Natural killer cell treated with Interleukin-12 subunit alpha and Interleukin-12 subunit beta and Interleukin-15 and Interleukin-18, amount 100 ng/mL, for 72 hours (primary cell): ENCODE measurements around the gene PCDHGA3. TPM values are rescaled to one million over a fixed set of nuclear protein-coding genes. Genes with fewer than 3 reads are reported as not detected.
"Not testable (repeated sequence)": the region's sequence is repeated elsewhere in the genome, so short reads cannot be mapped to it uniquely, and the experiment has no call there.

Experiments
- ATAC-seq, 2 donors: fragments of 150-1000 bp; cut with Tn5 transposase in 1 of 2; sonication (Bioruptor Pico), chemical (Tn5 transposase) in 1 of 2; 2 replicates each; pipeline ENCODE4 v1.10.0; 2021
- DNase-seq: peaks from one replicate; pipeline ENCODE4 v3.0.0; 2022; ENCODE audit warnings: low spot score
- H3K27ac Mint-ChIP-seq, 2 donors: 1 replicate in 1 of 2; 2 replicates in 1 of 2; pipeline ENCODE4 v1.8.0; 2022; ENCODE audit warnings: mixed read lengths in 2 of 2, mild to moderate bottlenecking in 1 of 2, moderate library complexity in 1 of 2
- H3K27me3 Mint-ChIP-seq, 2 donors: 1 replicate in 1 of 2; 2 replicates in 1 of 2; pipeline ENCODE4 v1.8.0; 2022; ENCODE audit warnings: mixed read lengths in 2 of 2
- H3K36me3 Mint-ChIP-seq: one replicate; pipeline ENCODE4 v1.8.0; 2022; ENCODE audit warnings: mixed read lengths
- H3K4me1 Mint-ChIP-seq, 2 donors: 1 replicate in 1 of 2; 2 replicates in 1 of 2; pipeline ENCODE4 v1.8.0; 2022; ENCODE audit warnings: low read depth in 2 of 2, mixed read lengths in 2 of 2, mild to moderate bottlenecking in 1 of 2
- H3K4me3 Mint-ChIP-seq: one replicate; pipeline ENCODE4 v1.8.0; 2022; ENCODE audit warnings: mixed read lengths
- H3K9me3 Mint-ChIP-seq: 2 replicates; pipeline ENCODE4 v1.8.0; 2022; ENCODE audit warnings: mixed read lengths
- total RNA-seq, 2 donors: library from RNA; stranded (reverse); gene quantifications; one replicate each; pipeline ENCODE4 v1.2.3, GENCODE V29; 2022

Gene PCDHGA3
- total RNA-seq, 2 donors from 2014 or later, result not detected

- peaks cover 17% of the 10 kb centered on the region for H3K36me3 Mint-ChIP-seq
- not testable (repeated sequence) for DNase-seq, H3K27ac Mint-ChIP-seq, H3K9me3 Mint-ChIP-seq, H3K4me3 Mint-ChIP-seq, ATAC-seq, H3K4me1 Mint-ChIP-seq
- H3K27me3 Mint-ChIP-seq, result peaks cover 38 to 41% of the 10 kb centered on the region in 2 donors
These were observed 32.0 kb downstream of the PCDHGA3 start for GRCh38 chr5:141375444-141376155.

DNA sequence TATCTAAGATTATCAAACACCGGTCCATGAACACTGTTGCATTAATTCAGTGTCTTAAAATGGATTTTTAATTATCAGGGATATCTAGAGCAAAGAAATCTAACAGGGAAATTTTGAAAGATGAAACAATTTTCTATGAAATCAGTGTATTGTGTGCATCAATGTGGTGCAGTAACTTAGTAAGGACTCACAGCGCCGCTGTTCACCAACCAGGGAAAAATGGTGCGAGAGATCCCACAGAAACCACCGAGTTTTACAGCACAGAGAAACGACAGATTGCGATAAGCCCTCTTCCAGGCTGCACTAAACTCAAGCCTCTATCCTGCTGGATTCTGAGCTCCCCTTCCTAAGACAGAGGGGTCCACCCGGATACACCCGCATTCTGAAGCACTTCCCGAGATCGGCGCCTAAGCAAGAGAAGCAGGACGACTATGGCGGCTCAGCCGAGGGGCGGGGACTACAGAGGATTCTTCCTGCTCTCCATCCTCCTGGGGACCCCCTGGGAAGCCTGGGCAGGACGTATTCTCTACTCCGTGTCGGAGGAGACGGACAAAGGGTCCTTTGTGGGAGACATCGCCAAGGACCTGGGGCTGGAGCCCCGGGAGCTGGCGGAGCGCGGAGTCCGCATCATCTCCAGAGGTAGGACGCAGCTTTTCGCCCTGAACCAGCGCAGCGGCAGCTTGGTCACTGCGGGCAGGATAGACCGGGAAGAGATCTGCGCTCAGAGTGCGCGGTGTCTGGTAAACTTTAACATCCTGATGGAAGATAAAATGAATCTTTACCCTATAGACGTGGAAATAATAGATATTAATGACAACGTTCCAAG lies 39.1 kb downstream of the PCDHGA3 start, which contains the start of gene PCDHGA7:
Gene PCDHGA7, plus strand, starts transcription at position 274 of the 826 bp plus-strand sequence. Its CDS starts 158 bp downstream, at position 432.
- peak within 1 kb of the TSS; percentile 78 for H3K4me3 Mint-ChIP-seq
- DNase-seq (no peak), ATAC-seq (peak in 1 of 2 donors; percentile 17)
- H3K36me3 Mint-ChIP-seq, result no peaks in the 10 kb centered on the region
- H3K27ac Mint-ChIP-seq, result no peak within 1 kb of the TSS
- peaks cover 37 to 59% of the 10 kb centered on the region in 2 donors for H3K27me3 Mint-ChIP-seq
- no peaks in the 10 kb centered on the region for H3K4me1 Mint-ChIP-seq
- H3K9me3 Mint-ChIP-seq, result no peaks in the 10 kb centered on the region

- H3K27ac Mint-ChIP-seq, result no peak overlapping the region
- H3K9me3 Mint-ChIP-seq, result no peaks in the 10 kb centered on the region
- ATAC-seq (no peak), DNase-seq (no peak)
- peaks cover 2% of the 10 kb centered on the region for H3K36me3 Mint-ChIP-seq
- no peaks in the 10 kb centered on the region for H3K4me1 Mint-ChIP-seq
- H3K27me3 Mint-ChIP-seq, result peaks cover 39 to 61% of the 10 kb centered on the region in 2 donors
- no peak overlapping the region for H3K4me3 Mint-ChIP-seq
These were observed 39.7 kb downstream of the PCDHGA3 start for GRCh38 chr5:141383345-141383744.

- Mint-ChIP-seq H3K4me1 (no peaks in the 10 kb centered on the region), H3K9me3 (no peaks in the 10 kb centered on the region), H3K4me3 (no peak overlapping the region), H3K36me3 (peaks cover 9% of the 10 kb centered on the region), H3K27me3 (peaks cover 43 to 59% of the 10 kb centered on the region in 2 donors), H3K27ac (no peak overlapping the region)
- no peak for ATAC-seq
- DNase-seq, result no peak
These were observed 41.0 kb downstream of the PCDHGA3 start for GRCh38 chr5:141384471-141385267.

DNA sequence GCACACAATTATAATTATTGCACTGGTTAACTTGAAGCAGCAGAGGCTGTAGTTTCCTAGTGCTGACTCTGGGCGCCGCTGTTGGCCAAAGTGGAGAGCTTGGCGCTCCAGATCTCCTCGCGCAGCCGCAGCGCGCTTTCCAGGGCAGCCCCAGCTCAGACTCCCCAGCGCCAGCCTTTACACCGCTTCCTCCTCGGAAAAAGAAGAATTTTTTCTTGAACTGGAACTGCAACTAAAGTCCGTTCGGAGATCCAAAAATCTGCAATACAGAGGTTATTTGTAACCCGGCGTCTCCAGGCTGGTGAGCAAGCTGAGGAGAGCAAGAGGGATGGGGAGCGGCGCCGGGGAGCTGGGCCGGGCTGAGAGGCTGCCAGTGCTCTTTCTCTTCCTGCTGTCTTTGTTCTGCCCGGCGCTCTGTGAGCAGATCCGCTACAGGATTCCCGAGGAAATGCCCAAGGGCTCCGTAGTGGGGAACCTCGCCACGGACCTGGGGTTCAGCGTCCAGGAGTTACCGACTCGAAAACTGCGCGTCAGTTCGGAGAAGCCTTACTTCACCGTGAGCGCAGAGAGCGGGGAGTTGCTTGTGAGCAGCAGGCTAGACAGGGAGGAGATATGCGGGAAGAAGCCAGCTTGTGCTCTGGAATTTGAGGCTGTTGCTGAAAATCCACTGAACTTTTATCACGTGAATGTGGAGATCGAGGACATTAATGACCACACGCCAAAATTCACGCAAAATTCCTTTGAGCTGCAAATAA lies 44.1 kb downstream of the PCDHGA3 start, which contains the start of gene PCDHGB4:
Gene PCDHGB4, plus strand, starts transcription at position 142 of the 755 bp plus-strand sequence. Its CDS starts 187 bp downstream, at position 329.
- Mint-ChIP-seq H3K27me3 (peaks cover 42 to 74% of the 10 kb centered on the region in 2 donors), H3K4me3 (peak within 1 kb of the TSS; percentile 63), H3K36me3 (peaks cover 14% of the 10 kb centered on the region)
- H3K27ac Mint-ChIP-seq, H3K9me3 Mint-ChIP-seq, DNase-seq, H3K4me1 Mint-ChIP-seq: not testable (repeated sequence)
- peak; percentile 78 to 84 for ATAC-seq

DNA sequence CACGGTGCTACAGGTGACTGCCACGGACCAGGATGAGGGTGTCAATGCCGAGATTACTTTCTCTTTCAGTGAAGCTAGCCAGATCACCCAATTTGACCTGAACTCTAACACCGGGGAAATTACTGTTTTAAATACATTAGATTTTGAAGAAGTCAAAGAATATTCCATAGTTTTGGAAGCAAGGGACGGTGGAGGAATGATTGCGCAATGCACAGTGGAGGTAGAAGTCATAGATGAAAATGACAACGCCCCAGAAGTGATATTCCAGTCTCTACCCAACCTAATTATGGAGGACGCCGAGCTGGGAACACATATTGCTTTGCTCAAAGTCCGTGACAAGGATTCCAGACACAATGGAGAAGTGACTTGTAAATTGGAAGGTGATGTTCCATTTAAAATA lies 45.0 kb downstream of the PCDHGA3 start:
- DNase-seq (no peak), ATAC-seq (no peak)
- H3K36me3 Mint-ChIP-seq, result peaks cover 14% of the 10 kb centered on the region
- H3K27ac Mint-ChIP-seq, result no peak overlapping the region
- peaks cover 0 to 4% of the 10 kb centered on the region in 2 donors for H3K4me1 Mint-ChIP-seq
- H3K9me3 Mint-ChIP-seq, result no peaks in the 10 kb centered on the region
- H3K27me3 Mint-ChIP-seq, result peaks cover 39 to 71% of the 10 kb centered on the region in 2 donors
- no peak overlapping the region for H3K4me3 Mint-ChIP-seq

DNA sequence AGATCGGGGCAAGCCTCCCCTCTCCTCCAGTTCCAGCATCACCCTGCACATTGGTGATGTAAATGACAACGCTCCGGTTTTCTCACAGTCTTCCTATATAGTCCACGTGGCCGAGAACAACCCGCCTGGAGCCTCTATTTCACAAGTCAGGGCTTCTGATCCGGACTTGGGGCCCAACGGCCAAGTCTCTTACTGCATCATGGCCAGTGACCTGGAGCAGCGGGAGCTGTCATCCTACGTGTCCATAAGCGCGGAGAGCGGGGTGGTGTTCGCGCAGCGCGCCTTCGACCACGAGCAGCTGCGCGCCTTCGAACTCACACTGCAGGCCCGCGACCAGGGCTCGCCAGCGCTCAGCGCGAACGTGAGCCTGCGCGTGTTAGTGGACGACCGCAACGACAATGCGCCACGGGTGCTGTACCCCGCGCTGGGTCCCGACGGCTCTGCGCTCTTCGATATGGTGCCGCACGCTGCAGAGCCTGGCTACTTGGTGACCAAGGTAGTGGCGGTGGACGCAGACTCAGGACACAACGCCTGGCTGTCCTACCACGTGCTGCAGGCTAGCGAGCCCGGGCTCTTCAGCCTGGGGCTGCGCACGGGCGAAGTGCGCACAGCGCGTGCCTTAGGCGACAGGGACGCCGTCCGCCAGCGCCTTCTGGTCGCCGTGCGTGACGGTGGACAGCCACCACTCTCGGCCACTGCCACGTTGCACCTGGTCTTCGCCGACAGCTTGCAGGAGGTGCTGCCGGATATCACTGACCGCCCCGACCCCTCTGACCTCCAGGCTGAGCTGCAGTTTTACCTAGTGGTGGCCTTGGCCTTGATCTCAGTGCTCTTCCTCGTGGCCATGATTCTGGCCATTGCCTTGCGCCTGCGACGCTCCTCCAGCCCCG lies 45.8 kb downstream of the PCDHGA3 start:
- Mint-ChIP-seq H3K27me3 (peaks cover 43 to 74% of the 10 kb centered on the region in 2 donors), H3K36me3 (peaks cover 19% of the 10 kb centered on the region), H3K4me1 (peaks cover 0 to 4% of the 10 kb centered on the region in 2 donors), H3K9me3 (no peaks in the 10 kb centered on the region), H3K4me3 (no peak overlapping the region), H3K27ac (no peak overlapping the region)
- no peak for ATAC-seq
- no peak for DNase-seq

DNA sequence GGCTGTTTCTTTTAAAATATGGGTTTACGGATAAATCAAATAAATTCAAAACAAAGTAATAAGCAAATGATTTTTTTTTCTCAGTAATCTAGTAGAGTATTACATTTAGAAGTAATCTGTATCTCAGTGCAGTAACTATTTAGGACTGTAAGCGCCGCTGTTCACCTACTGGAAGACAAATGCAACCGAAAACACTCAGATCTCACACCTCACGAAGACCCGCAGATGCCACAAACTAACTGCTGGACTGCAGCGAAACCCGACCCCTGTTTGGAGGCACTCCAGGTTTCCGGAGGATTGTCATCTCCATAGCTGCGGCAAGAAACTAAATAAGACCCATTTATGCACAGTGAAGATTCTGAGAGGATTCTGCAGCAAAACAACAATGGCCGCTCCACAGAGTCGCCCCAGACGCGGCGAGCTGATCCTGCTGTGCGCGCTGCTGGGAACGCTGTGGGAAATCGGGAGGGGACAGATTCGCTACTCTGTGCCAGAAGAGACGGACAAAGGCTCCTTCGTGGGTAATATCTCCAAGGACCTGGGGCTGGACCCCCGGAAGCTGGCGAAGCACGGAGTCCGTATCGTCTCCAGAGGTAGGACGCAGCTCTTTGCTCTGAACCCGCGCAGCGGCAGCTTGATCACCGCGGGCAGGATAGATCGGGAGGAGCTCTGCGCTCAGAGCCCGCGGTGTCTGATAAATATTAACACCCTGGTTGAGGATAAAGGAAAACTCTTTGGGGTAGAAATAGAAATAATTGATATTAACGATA lies 49.0 kb downstream of the PCDHGA3 start, which contains the start of gene PCDHGA8:
Gene PCDHGA8, plus strand, starts transcription at position 205 of the 770 bp plus-strand sequence. Its CDS starts 181 bp downstream, at position 386.
- DNase-seq, result no peak
- no peak within 1 kb of the TSS for H3K27ac Mint-ChIP-seq
- H3K27me3 Mint-ChIP-seq, result peaks cover 41 to 70% of the 10 kb centered on the region in 2 donors
- no peaks in the 10 kb centered on the region for H3K9me3 Mint-ChIP-seq
- H3K4me1 Mint-ChIP-seq, result peaks cover 0 to 4% of the 10 kb centered on the region in 2 donors
- ATAC-seq, result no peak
- peaks cover 24% of the 10 kb centered on the region for H3K36me3 Mint-ChIP-seq
- no peak within 1 kb of the TSS for H3K4me3 Mint-ChIP-seq

DNA sequence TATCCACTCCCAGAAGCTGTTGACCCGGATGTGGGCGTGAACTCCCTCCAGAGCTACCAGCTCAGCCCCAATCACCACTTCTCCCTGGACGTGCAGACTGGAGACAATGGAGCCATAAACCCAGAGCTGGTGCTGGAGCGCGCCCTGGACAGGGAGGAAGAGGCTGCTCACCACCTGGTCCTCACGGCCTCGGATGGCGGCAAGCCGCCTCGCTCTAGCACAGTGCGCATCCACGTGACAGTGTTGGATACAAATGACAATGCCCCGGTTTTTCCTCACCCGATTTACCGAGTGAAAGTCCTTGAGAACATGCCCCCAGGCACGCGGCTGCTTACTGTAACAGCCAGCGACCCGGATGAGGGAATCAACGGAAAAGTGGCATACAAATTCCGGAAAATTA lies 49.6 kb downstream of the PCDHGA3 start:
- no peaks in the 10 kb centered on the region for H3K9me3 Mint-ChIP-seq
- no peak overlapping the region for H3K4me3 Mint-ChIP-seq
- H3K27me3 Mint-ChIP-seq, result peaks cover 40 to 68% of the 10 kb centered on the region in 2 donors
- DNase-seq (no peak), ATAC-seq (no peak)
- H3K4me1 Mint-ChIP-seq, result peaks cover 0 to 4% of the 10 kb centered on the region in 2 donors
- no peak overlapping the region for H3K27ac Mint-ChIP-seq
- H3K36me3 Mint-ChIP-seq, result peaks cover 23% of the 10 kb centered on the region

DNA sequence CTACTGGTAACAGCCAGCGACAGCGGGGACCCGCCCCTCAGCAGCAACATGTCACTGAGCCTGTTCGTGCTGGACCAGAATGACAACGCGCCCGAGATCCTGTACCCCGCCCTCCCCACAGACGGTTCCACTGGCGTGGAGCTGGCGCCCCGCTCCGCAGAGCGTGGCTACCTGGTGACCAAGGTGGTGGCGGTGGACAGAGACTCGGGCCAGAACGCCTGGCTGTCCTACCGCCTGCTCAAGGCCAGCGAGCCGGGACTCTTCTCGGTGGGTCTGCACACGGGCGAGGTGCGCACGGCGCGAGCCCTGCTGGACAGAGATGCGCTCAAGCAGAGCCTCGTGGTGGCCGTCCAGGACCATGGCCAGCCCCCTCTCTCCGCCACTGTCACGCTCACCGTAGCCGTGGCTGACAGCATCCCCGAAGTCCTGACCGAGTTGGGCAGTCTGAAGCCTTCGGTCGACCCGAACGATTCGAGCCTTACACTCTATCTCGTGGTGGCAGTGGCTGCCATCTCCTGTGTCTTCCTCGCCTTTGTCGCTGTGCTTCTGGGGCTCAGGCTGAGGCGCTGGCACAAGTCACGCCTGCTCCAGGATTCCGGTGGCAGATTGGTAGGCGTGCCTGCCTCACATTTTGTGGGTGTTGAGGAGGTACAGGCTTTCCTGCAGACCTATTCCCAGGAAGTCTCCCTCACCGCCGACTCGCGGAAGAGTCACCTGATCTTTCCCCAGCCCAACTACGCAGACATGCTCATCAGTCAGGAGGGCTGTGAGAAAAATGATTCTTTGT lies 51.0 kb downstream of the PCDHGA3 start:
- not testable (repeated sequence) for H3K9me3 Mint-ChIP-seq, DNase-seq, H3K4me3 Mint-ChIP-seq, H3K4me1 Mint-ChIP-seq, ATAC-seq, H3K27ac Mint-ChIP-seq
- Mint-ChIP-seq H3K36me3 (peaks cover 16% of the 10 kb centered on the region), H3K27me3 (peaks cover 39 to 69% of the 10 kb centered on the region in 2 donors)
